ENCODE measurements around the gene PCDHA10.
A peak's percentile ranks its signal among the peaks of the same experiment; 100 is the strongest.
"Not testable (repeated sequence)": the region's sequence is repeated elsewhere in the genome, so short reads cannot be mapped to it uniquely, and the experiment has no call there.

The PCDHA10 gene

GRCh38 chr5:140855772-140856674, at the start of gene PCDHA10:
TSS of gene PCDHA10 (plus strand) at chr5:140855897. CDS start at chr5:140856049, 152 bp downstream.
- DNase-seq, result no peak

- DNase-seq, result peak; percentile 2
Observed at GRCh38 chr5:140806834-140807775, 48.6 kb upstream of the PCDHA10 start, which contains the start of gene PCDHA4. TSS of gene PCDHA4 (plus strand) at chr5:140807068.

- not testable (repeated sequence) for DNase-seq
Observed at GRCh38 chr5:140808241-140808888, 47.3 kb upstream of the PCDHA10 start.

GRCh38 chr5:140808889-140809291, 46.8 kb upstream of the PCDHA10 start:
- DNase-seq, result no peak

GRCh38 chr5:140821375-140822280, 34.1 kb upstream of the PCDHA10 start, which contains the start of gene PCDHA5:
TSS of gene PCDHA5 (plus strand) at chr5:140821613.
- DNase-seq, result no peak

- DNase-seq, result no peak
Observed at GRCh38 chr5:140822281-140822629, 33.4 kb upstream of the PCDHA10 start.

- not testable (repeated sequence) for DNase-seq
Observed at GRCh38 chr5:140822969-140823368, 32.7 kb upstream of the PCDHA10 start.

- no peak for DNase-seq
Observed at GRCh38 chr5:140823475-140823874, 32.2 kb upstream of the PCDHA10 start.

- DNase-seq, result no peak
Observed at GRCh38 chr5:140827704-140828361, 27.9 kb upstream of the PCDHA10 start, which contains the start of gene PCDHA6. TSS of gene PCDHA6 (plus strand) at chr5:140827960. CDS start at chr5:140828092, 132 bp downstream.

- no peak for DNase-seq
Observed at GRCh38 chr5:140828362-140828737, 27.3 kb upstream of the PCDHA10 start.

- DNase-seq, result not testable (repeated sequence)
Observed at GRCh38 chr5:140829511-140830501, 25.9 kb upstream of the PCDHA10 start.

GRCh38 chr5:140833993-140834392, 21.7 kb upstream of the PCDHA10 start, which contains the start of gene PCDHA7:
TSS of gene PCDHA7 (plus strand) at chr5:140834269. CDS start at chr5:140834384, 115 bp downstream.
- DNase-seq, result no peak

- not testable (repeated sequence) for DNase-seq
Observed at GRCh38 chr5:140834439-140835008, 21.2 kb upstream of the PCDHA10 start.

GRCh38 chr5:140835622-140836510, 19.8 kb upstream of the PCDHA10 start:
- DNase-seq, result no peak

- DNase-seq, result no peak
Observed at GRCh38 chr5:140840978-140841962, 14.4 kb upstream of the PCDHA10 start, which contains the start of gene PCDHA8. TSS of gene PCDHA8 (plus strand) at chr5:140841187. CDS start at chr5:140841322, 135 bp downstream.

Data from KG1 (cell line).